OCI-M2 (cell line): Measurements from ENCODE around the gene LRP5.
"Not testable (repeated sequence)": the region's sequence is repeated elsewhere in the genome, so short reads cannot be mapped to it uniquely, and the experiment has no call there.

Experiments
- DNase-seq: peaks from one replicate; lab custom pipeline; 2025; ENCODE audit not compliant: unreplicated experiment; lab: John Stamatoyannopoulos, UW

Gene LRP5

DNA sequence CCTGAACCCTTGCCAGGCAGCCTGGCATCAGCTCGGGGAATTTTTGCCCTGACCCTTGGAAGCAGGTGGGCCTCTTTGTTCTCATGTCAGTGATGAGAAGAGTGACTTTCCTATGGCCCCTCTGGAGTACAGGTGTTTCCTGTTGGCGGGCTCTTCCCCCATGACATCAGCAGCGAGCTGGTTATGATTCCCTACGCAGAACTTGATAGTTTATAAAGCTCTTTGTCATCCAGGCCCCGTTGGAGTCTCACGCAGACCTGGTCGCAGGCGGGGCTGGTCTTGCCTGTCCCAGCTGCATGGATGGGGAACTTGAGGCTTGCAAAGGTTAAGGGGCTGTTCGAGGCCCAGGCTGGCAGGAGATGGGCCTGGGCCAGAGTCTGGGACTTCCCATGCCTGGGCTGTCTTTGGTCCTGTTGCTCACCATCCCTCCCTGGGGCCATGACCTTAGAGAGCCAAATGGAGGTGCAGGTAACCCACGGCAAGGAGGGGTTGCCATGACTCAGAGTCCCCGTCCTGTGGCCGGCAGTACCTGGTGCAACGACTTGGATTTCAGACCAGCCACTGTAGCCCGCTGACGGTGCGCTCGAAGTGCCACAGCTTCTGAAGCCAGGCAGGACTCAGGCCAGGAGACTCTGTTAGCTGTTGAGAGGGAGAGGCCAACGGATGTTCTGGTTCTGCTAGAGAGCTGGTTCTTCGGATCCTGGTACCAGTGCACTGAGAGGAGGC lies 102.3 kb downstream of the LRP5 start:
- DNase-seq: no peak

DNA sequence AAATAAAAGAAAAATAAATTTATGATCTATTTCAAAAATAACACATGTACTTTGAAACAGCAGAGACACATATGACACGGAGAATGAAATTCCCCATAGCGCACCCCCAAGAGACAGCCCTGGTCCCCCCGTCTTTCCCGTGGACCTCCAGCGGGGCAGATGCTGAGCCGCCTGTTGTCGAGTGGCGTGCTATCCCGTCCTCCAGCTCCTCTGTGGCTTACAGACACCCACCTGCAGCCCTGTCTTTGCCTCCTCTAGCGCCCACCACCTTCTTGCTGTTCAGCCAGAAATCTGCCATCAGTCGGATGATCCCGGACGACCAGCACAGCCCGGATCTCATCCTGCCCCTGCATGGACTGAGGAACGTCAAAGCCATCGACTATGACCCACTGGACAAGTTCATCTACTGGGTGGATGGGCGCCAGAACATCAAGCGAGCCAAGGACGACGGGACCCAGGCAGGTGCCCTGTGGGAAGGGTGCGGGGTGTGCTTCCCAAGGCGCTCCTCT lies 103.7 kb downstream of the LRP5 start:
- no peak for DNase-seq

DNA sequence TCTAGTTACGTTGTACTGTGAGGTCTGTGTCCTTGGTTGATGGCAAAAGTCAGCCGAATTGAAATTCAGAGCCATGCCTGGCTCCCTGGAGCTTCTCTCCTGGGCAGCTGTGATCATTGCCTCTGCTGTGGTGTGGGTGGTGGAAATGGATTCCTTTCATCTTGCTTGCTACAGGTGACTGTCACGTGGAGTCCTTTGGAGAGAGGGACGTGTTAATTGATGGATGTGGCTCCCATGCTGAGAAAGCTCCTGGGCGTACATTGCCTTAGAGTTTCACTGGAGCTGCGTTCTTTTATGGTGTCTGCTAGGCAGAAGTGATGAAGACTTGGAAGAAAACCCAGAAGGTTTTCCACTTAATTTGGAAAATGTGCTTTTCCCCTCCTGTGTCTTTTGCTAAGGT lies 106.3 kb downstream of the LRP5 start:
- DNase-seq: no peak

GRCh38 chr11:68420171-68420570 lies 107.8 kb downstream of the LRP5 start:
- DNase-seq: no peak

- DNase-seq: no peak
These were observed 111.1 kb downstream of the LRP5 start for GRCh38 chr11:68423481-68423880.

DNA sequence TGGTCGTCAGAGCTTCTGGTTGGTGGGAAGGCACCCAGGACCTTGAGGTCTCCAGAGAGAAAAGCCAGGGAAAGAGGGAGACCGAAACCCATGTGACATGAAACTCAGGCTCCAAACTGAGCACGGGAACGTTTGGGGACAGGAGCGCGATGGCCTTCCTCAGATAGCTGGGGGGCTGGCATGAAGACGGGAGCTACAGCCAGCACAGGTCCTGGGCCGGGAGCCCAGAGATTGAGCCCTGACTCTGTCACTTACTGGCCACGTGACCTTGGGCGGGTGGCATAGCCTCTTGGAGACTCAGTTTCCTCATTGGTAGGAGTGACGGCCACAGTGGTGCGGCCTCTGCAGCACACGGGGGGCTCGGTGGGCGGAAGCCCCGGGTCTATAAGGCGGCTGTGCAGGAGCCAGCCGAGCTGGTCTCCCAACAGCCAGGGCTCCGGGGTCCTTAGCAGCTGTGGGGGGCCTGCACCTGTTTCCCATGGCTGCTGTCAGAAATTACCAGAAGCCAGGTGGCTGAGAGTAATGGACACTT lies 111.8 kb downstream of the LRP5 start:
- DNase-seq: no peak

DNA sequence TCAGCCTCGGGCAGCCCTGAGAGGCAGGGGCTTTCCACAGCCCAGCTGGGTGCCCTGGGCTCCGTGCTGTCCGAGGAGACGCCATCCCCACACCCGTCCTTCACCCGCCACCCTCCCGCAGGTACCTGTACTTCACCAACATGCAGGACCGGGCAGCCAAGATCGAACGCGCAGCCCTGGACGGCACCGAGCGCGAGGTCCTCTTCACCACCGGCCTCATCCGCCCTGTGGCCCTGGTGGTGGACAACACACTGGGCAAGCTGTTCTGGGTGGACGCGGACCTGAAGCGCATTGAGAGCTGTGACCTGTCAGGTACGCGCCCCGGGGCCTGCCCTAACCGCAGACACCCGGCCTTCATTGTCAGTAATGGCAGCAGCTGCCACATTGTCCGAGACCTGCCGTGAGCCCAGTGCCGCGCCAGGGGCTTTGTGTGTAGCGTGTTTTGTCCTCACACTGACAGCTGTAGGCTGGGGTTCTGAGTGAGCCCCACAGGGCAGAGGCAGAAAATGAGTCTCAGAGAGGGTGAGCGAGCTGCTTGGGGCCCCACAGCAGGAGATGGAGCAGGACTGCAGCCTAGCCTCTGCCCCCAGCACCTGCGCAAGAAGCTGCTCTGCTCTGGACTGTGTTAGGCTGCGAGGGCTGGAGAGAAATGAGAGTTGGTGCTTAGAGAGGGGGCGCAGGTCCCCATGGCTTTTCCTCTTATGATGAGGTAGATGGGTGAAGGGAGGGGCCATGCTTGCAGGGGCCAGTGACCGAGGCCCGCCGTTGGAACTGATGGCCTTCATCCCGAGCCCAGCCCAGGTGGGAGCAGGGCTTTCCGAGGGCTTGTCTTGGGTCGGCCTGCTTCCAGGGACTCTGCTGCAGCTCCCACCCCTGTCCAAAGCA lies 112.8 kb downstream of the LRP5 start:
- DNase-seq: no peak

GRCh38 chr11:68425866-68426380 lies 113.5 kb downstream of the LRP5 start:
- no peak for DNase-seq

DNA sequence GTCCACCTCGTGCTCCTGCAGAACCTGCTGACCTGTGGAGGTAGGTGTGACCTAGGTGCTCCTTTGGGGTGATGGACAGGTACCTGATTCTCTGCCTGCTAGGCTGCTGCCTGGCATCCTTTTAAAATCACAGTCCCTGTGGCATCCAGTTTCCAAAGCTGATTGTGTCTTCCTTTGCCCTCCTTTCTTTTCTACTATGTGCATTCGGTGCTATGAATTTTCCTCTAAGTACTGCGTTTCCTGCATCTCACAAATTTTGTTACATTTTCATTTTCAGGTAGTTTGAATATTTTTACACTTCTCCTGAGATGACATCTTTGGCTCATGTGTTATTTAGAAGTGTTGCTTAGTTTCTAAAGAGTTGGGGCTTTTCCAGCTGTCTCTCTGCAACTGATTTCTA lies 117.3 kb downstream of the LRP5 start:
- DNase-seq: no peak

DNA sequence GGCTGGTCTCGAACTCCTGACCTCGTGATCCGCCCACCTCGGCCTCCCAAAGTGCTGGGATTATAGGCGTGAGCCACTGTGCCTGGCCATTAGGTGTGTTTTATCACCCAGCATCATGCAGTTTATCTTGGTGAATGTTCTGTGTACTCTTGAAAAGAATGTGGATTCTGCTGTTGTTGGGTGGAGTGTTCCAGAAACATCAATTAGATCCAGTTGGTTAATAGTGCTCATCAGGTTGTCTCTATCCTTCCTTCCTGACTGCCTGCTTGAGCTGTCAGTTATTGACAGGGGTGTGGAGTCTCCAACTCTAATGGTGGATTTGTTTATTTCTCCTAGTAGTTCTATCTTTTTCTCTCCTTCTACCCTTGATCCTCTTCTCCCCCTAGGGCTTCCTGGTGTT lies 118.0 kb downstream of the LRP5 start:
- no peak for DNase-seq

DNA sequence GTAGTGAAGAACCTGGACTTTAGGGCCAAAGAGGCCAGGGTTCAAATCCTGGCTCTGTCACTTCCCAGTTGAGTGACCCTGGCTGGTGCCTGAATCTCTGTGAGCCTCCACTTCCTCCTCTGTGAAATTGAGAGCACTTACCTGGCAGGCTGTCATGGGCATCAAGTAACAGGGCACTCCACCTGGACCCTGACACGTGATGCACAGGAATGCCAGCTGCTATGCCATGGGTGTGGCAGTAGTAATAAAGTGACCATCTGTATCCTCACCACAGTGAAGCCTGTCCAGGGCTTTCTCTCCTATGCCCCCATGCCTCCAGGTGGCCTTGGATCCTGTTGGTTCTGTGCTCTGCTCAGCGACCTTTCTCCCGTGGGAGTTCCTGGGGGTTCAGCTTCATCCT lies 118.4 kb downstream of the LRP5 start:
- no peak for DNase-seq

GRCh38 chr11:68431984-68432645 lies 119.7 kb downstream of the LRP5 start:
- DNase-seq: no peak

DNA sequence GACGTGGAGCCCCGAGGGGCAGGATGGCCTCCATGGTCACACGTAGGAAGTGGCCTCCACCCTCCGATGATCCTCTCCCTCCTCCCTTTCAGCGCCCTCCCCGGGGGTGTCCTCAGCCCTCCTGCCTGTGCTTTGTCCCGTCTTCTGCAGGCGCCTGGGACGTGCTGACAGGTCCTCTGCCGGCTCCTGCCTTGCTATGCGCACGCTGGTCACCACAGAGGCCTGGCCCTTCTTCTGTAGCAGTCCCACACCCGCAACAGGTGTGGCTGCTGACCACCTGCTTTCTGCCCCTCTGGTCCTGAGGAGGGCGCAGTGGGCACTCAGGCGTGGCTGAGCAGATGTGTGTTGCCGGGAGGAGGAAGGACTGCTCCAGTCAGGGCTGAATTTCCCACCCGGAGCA lies 120.5 kb downstream of the LRP5 start:
- no peak for DNase-seq

DNA sequence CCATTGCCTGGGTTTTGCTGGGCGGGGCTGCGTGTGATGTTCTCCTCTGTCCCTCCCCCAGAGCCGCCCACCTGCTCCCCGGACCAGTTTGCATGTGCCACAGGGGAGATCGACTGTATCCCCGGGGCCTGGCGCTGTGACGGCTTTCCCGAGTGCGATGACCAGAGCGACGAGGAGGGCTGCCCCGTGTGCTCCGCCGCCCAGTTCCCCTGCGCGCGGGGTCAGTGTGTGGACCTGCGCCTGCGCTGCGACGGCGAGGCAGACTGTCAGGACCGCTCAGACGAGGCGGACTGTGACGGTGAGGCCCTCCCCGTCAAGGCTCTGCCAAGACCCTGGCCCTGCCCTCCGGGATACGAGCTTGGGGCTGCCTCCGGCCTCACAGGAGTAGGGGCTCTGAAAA lies 121.2 kb downstream of the LRP5 start:
- DNase-seq: no peak

DNA sequence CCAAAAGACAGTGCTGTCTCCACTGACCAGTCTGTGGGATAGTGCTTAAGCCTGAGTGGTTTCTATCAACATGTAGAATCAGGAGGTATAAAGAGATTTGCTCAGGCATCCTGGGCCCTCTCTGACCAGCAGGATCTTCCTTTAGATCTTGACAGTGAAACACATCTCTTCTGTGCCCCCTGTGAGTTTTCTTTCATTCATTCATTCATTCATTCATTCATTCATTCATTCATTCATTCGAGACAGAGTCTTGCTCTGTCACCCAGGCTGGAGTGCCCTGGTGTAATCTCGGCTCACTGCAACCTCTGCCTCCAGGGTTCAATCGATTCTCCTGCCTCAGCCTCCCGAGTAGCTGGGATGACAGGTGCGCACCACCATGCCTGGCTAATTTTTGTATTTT lies 121.8 kb downstream of the LRP5 start:
- not testable (repeated sequence) for DNase-seq

DNA sequence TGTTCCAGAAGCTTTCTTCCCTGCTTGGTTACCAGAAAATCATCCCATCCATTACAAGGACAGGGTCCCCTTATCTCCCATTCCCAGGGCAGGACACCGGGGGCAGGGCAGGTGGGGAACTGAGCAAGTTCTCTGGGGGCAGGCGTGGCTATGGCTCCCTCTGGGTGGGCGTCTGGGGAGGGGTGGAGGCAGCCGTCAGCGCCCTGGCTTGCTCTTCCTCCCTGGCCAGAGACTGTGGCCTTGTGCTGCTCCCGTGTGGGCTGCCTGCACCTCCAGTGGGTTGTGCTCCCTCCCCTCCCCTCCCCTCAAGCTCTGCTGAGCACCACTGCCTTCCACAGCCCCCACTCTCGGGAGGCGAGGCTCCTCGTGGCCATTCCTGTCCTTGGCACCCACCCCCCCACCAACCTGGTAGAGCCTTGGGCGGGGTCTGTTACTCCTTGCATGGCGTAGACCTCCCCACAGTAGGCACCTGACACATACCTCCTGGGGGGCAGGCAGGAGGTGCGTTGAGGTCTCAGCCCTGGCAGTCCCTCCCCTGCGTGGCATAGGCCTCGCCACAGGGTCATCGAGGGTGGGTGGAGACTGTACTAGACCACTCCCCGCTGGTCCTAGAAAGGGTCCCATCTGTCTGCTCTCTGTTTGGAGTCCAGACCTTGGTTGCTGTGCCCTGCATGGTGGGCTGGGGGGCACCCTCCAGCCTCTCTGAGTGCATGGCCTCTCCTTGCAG lies 123.9 kb downstream of the LRP5 start:
- DNase-seq: no peak

DNA sequence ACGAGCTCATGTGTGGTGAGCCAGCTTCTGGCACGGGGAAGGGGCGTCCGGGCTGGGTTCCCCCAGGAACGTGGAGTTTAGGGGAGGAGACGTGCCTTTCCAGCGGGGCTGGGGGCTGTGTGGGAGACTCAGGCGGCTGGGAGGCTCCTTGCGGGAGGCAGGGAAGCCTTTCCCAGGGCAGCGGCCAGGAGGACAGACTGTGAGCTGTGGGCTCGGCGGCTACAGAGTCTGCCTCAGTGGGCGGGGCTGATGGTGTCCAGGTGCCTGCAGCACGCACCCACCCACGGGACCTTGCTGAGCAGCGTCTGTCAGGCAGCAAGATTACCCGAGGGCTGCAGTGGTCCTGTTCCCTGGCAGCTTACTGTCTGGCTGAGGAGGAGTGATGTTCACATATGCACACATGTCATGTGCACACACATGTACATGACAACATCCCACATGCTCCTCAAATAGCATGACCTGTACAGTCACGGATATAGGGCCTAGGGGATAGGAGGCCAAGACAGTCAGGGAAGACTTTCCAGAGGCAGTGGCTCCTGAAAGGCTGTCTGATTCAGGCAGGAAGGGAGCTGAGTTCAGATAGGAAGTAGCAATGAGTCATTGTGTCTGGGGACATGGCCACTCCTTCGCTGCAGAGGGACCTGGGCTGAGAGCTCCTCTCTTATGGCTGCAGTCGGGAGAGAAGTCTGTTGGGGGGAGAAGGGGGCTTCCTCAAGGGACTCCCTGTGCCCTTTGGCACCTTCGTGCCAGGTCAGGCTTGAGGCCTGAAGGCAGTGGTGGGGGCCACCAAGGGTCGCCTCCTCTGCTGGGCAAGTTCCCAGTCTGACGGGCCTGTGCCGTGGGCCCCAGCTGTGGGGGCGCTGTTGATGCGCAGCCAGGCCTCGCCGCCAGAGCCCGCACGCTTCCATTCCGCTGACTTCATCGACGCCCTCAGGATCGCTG lies 124.9 kb downstream of the LRP5 start:
- no peak for DNase-seq

DNA sequence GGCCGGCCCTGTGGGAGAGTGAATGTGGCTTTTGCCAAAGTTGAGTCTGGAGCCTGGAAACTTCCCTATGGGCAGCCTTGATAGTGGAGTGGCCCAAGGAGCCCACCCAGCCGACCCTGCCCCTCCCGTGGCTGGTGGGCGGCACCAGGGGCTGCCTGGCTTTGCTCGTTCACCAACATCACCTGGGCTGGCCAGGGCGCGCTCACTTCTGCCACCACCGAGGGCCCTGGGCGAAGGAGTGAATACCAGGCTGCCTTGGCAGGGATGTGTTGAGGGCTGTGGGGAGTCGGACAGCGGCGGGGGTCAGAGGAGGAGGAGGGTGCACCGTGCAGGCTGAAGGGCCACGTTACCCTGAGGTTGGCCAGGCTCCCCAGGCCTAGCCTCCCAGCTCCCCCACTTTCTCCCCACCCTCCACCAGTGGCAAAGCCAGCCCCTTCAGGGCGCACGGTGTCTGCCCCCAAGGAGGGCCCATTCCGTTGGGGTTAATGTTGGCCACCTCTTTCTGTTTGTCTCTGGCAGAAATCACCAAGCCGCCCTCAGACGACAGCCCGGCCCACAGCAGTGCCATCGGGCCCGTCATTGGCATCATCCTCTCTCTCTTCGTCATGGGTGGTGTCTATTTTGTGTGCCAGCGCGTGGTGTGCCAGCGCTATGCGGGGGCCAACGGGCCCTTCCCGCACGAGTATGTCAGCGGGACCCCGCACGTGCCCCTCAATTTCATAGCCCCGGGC lies 125.7 kb downstream of the LRP5 start:
- DNase-seq: no peak
